GM18508 (cell line): ENCODE measurements around the gene EPN3.

Experiments used
- ATAC-seq: cut with Tn5 transposase; IDR thresholded peaks from one replicate; pipeline ENCODE4 v1.9.1; 2021; ENCODE audit warnings: moderate number of reproducible peaks; ENCODE audit not compliant: insufficient read depth, unreplicated experiment

The EPN3 gene

DNA sequence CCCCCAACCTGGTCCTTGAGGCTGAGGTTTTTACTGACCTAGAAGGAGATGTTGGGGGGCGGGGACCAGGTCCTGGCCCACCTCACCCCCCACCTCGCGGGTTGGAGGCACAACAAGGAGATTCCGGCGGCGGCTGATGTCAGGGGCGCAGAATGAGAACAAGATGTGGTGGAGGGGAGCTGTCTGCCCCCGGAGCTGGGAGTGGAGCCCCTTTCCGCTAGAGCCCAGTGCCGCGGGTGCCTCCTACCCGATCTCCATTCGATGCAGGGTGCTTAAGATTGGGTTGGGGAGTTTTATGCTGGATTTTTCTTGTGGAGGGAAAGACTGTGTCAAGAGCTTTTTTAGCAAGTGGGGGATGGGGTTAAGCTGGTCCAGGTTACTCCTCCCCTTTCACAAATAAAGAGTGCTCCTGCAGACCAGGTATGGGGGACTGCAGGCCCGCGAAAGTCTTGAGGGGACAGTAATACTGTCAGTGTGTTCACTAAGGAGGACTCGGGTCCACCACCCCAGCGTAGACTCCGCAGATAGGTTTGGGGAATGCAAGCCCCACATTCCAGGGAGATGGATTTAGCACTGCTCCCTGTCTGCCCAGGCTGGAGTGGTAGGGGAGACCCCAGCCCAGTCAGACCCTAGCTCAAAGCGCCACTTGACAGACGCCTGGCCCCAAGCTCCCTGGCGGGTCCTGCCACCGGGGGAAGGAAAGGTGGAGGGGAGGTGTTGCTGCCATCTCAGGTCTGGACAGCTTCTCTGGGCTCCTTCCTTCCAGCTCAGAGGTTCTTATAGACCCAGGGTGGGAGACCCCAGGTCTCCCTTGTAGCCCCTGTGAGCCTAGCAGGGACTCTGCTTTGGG lies 29.9 kb downstream of the EPN3 start:
- ATAC-seq, result no peak

DNA sequence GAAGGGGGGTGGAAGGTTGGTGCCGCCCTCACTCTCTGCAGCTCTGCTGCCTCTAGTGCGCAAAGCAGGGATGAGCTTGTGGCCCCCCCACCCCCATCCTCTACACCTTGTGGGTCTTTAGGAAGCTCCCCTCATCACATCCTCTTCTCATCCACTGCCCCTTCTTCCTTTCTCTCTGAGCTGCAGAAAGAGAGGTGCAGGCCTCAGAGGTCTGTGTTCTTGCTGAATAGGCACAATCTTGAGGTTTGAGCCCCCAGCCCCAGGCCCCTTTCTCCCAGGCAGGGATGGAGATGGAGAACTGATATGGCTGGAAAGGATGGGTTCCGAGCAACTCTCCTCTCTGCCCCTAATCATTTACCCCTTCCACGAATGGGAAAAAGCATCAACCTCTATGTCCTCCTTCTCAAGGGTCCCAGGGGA lies 30.6 kb downstream of the EPN3 start:
- ATAC-seq, result no peak

DNA sequence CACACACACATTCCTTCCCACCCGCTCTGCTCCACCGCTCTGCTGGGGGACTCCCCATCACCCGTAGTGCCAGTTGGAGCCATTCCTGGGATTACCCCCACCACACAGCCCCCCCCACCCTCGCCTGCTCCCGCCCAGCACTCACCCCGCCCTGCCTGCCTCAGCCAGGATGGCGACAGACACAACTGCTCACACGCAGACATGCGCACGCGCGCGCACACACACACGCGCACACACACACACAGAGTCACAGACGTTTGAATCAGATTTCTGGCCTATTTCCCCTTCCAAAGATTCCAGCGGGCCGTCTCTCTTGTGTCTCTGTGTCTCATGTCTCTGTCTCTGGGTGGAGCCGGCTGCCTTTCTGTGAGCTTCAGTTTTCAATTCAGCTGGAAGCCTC lies 32.4 kb downstream of the EPN3 start:
- no peak for ATAC-seq

GRCh38 chr17:50565402-50566350 lies 33.1 kb downstream of the EPN3 start:
- no peak for ATAC-seq

- no peak for ATAC-seq
These were observed 34.4 kb downstream of the EPN3 start for GRCh38 chr17:50566886-50567285.

GRCh38 chr17:50568659-50569058 lies 36.1 kb downstream of the EPN3 start:
- ATAC-seq, result no peak

DNA sequence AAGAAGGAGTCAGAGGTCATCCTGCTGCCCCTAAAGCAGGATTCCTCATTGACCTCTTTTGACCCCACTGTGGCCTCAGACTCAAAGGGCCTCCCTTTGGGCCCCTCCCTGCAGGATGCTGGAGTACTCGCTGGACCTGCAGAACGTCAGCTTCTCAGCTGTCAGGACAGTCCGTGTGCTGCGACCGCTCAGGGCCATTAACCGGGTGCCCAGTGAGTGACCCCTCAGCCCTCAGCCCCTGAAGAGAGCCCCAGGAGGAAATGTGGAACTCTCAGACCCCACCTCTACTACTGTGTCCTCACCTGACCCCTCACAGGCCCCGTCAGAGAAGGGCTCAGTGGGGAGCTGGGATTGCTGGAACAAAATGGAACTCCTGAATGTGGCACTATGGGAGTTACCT lies 37.1 kb downstream of the EPN3 start:
- no peak for ATAC-seq

DNA sequence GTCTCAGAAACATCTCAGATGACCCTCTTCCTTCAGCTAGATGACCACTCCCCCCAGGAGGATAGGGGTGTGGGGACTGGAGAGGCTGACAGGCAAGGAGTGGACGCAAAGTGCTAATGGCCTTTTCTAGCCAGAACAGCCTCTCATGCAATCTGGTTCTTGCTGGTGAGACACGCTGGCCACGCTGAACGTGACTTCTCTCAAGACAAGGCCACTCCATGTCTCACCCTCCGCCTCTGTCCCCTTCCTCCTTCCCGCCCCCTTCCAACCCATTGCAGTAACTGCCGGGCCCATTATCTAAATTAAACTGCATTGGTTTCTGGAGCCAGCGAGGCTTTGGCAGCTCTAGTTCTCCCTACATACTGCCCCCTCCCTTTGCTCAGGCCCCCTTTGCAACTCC lies 37.5 kb downstream of the EPN3 start:
- no peak for ATAC-seq

DNA sequence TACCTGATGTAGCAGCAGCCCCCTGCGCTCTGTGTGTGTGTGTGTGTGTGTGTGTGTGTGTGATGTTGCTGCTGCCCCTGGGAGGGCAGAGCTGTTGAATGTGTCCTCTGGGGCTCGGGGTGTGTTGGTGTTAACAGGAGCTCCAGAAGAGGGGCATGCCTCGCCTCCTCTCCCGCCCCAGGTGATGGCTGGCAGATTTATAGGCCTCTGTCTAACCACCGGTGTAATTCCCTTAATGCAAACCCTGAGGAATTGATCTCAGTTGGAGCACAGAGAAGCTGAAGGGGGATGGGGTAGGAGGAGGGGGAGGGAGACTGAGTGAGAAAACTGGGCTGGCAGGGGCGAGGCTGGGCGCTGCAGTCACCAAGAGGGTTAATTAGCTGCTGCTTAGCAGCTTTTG lies 38.0 kb downstream of the EPN3 start:
- no peak for ATAC-seq

GRCh38 chr17:50571681-50572080 lies 39.1 kb downstream of the EPN3 start:
- no peak for ATAC-seq

- ATAC-seq, result no peak
These were observed 40.0 kb downstream of the EPN3 start for GRCh38 chr17:50572541-50572940.

- ATAC-seq, result no peak
These were observed 41.5 kb downstream of the EPN3 start for GRCh38 chr17:50573866-50574611.

GRCh38 chr17:50575581-50576210 lies 43.2 kb downstream of the EPN3 start:
- no peak for ATAC-seq

GRCh38 chr17:50576864-50577263 lies 44.3 kb downstream of the EPN3 start:
- no peak for ATAC-seq

- ATAC-seq, result no peak
These were observed 45.0 kb downstream of the EPN3 start for GRCh38 chr17:50577451-50577954.

DNA sequence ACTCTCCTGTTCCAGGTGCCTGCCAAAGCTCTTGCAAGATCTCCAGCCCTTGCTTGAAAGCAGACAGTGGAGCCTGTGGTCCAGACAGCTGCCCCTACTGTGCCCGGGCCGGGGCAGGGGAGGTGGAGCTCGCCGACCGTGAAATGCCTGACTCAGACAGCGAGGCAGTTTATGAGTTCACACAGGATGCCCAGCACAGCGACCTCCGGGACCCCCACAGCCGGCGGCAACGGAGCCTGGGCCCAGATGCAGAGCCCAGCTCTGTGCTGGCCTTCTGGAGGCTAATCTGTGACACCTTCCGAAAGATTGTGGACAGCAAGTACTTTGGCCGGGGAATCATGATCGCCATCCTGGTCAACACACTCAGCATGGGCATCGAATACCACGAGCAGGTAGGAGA lies 45.6 kb downstream of the EPN3 start:
- no peak for ATAC-seq

DNA sequence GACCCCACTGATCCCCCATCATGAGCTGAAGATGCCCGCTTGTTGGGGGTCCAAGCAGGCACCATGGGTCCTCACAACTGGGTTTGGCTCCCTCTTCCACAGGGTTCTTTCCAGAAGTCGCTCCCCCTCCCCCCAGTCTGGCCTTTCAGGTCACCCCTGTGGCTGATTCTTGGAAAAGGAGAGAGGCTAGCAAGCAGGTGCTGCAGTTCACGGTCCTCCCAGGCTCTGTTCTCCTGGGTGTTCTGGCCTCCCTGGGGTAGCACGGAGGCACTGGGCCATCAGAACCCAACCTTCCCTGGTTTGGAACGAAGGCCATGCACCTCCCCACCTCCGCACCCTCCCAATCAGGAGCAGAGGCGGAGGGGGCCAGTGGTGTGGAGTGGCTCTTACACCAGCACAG lies 46.9 kb downstream of the EPN3 start:
- ATAC-seq, result no peak

- ATAC-seq, result no peak
These were observed 48.1 kb downstream of the EPN3 start for GRCh38 chr17:50580646-50581045.

- ATAC-seq, result no peak
These were observed 48.8 kb downstream of the EPN3 start for GRCh38 chr17:50581316-50581715.

DNA sequence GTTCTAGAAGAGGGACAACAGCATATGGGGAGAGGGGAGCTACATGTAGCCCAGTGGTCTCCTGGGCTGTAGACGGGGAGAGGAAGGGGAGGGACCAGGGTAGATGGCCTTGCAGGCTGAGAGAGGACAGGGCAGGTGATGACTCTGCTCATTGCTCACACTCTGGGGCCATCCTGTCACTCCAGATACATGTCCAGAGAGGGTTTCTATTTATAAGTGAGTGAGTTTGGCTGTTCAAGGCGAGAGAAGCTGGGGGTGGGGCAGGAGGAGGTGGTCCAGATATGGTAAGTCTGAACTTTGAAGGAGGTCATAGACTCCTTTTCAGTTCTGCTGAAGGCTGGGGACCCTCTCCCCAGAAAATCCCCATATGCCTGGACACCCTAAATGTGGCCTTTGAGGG lies 50.2 kb downstream of the EPN3 start:
- ATAC-seq, result no peak
